Measurements from ENCODE around the gene A3GALT2. TPM values are rescaled to one million over a fixed set of nuclear protein-coding genes. Genes with fewer than 3 reads are reported as not detected.

A3GALT2 gene
- total RNA-seq, 1 experiment from 2014 or later, result not detected

- TF ChIP-seq ZMAT4 (CRISPR knock-in tag; IDR thresholded peaks at IDR 0.05) (no peak), SMAD4 (CRISPR knock-in tag; IDR thresholded peaks at IDR 0.05) (no peak), ZNF121 (CRISPR knock-in tag; IDR thresholded peaks at IDR 0.05) (no peak), FOXP4 (CRISPR knock-in tag; IDR thresholded peaks at IDR 0.05) (no peak), TEAD1 (CRISPR knock-in tag; IDR thresholded peaks at IDR 0.05) (no peak)
Measured at GRCh38 chr1:33317946-33318345, 3.0 kb downstream of the A3GALT2 start (continued).

- peaks cover 30% of the 10 kb centered on the region for H3K27me3 Mint-ChIP-seq (ENCODE audit: low read depth)
- DNase-seq (ENCODE audit: low spot score), result no peak
- no peak overlapping the region for H3K27ac Mint-ChIP-seq
- CTCF ChIA-PET, result interaction anchor here (1.6 kb wide), 1 partner anchor 22 kb away, joined by 4 read pairs; no protein-coding TSS in a partner anchor
- POLR2A ChIA-PET, result no interaction called here
- H3K9me3 Mint-ChIP-seq, result no peaks in the 10 kb centered on the region
- no peak for TF ChIP-seq ZNF219 (CRISPR knock-in tag; IDR thresholded peaks at IDR 0.05; ENCODE audit: borderline replicate concordance)
- no peak for TF ChIP-seq ZNF416 (CRISPR knock-in tag; IDR thresholded peaks at IDR 0.05)
- TF ChIP-seq AR (CRISPR knock-in tag; IDR thresholded peaks at IDR 0.05), result no peak
- TF ChIP-seq USF1 (CRISPR knock-in tag; IDR thresholded peaks at IDR 0.05), result no peak
- no peak for TF ChIP-seq NFE2L1 (CRISPR knock-in tag; IDR thresholded peaks at IDR 0.05)
- no peak for TF ChIP-seq NR2C2 (CRISPR knock-in tag; IDR thresholded peaks at IDR 0.05)
- no peaks in the 10 kb centered on the region for H3K36me3 Mint-ChIP-seq
- no peaks in the 10 kb centered on the region for H3K4me1 Mint-ChIP-seq
- ATAC-seq, result no peak
- H3K4me3 Mint-ChIP-seq, result no peak overlapping the region
Measured at GRCh38 chr1:33317354-33317753, 3.5 kb downstream of the A3GALT2 start.

- no peak overlapping the region for H3K27ac Mint-ChIP-seq
- ATAC-seq (no peak), DNase-seq (ENCODE audit: low spot score) (no peak)
- no peak for TF ChIP-seq FOXK1 (CRISPR knock-in tag; IDR thresholded peaks at IDR 0.05)
- TF ChIP-seq ZBTB43 (CRISPR knock-in tag; IDR thresholded peaks at IDR 0.05), result no peak
- no peak for TF ChIP-seq PRDM15 (CRISPR knock-in tag; IDR thresholded peaks at IDR 0.05)
- TF ChIP-seq SP1 (CRISPR knock-in tag; conservative IDR thresholded peaks at IDR 0.05), result no peak
- TF ChIP-seq CREM (CRISPR knock-in tag; IDR thresholded peaks at IDR 0.05), result no peak
- TF ChIP-seq MAX (CRISPR knock-in tag; IDR thresholded peaks at IDR 0.05), result no peak
- TF ChIP-seq TP53 (CRISPR knock-in tag; IDR thresholded peaks at IDR 0.05), result no peak
- no peak for TF ChIP-seq HMGA2 (CRISPR knock-in tag; IDR thresholded peaks at IDR 0.05)
- TF ChIP-seq ZMAT4 (CRISPR knock-in tag; IDR thresholded peaks at IDR 0.05), result no peak
- TF ChIP-seq GABPB1 (CRISPR knock-in tag; IDR thresholded peaks at IDR 0.05), result no peak
- ChIA-PET CTCF (interaction anchor here (1.6 kb wide), 1 partner anchor 21 kb away, joined by 4 read pairs; no protein-coding TSS in a partner anchor), POLR2A (no interaction called here)
- H3K9me3 Mint-ChIP-seq, result no peaks in the 10 kb centered on the region
- H3K36me3 Mint-ChIP-seq, result no peaks in the 10 kb centered on the region
- H3K4me1 Mint-ChIP-seq, result no peaks in the 10 kb centered on the region
- peaks cover 30% of the 10 kb centered on the region for H3K27me3 Mint-ChIP-seq (ENCODE audit: low read depth)
- H3K4me3 Mint-ChIP-seq, result no peak overlapping the region
Measured at GRCh38 chr1:33316601-33317000, 4.3 kb downstream of the A3GALT2 start.

Measured in WTC11 (cell line).